Epithelial cell of proximal tubule (primary cell): Measurements from ENCODE around the gene ECT2. TPM values are rescaled to one million over a fixed set of nuclear protein-coding genes. Genes with fewer than 3 reads are reported as not detected.

Experiments
- DNase-seq: peaks from one replicate; pipeline ENCODE4 v3.0.0-alpha.2; 2011; ENCODE audit warnings: low read depth
- H3K4me3 ChIP-seq: 2 replicates; pipeline ENCODE4 v1.5.1; 2011; ENCODE audit warnings: low read depth, mild to moderate bottlenecking, low read length
- CTCF ChIP-seq: conservative IDR thresholded peaks from 2 replicates; pipeline ENCODE4 v1.5.1; 2012; ENCODE audit warnings: low read depth, mild to moderate bottlenecking, low read length
- total RNA-seq: library from RNA; depleted of rRNA; stranded (reverse); fragments of >200 nt; gene quantifications from 2 replicates; pipeline ENCODE4 v1.2.3, GENCODE V29; 2015

The ECT2 gene
- total RNA-seq, 1 donor from 2014 or later: 98.8 TPM

GRCh38 chr3:172786036-172786435 is 35.5 kb downstream of the ECT2 start:
- no peak for TF ChIP-seq CTCF
- DNase-seq: no peak

GRCh38 chr3:172787019-172787418 is 36.5 kb downstream of the ECT2 start:
- no peak for DNase-seq
- no peak overlapping the region for H3K4me3 ChIP-seq
- TF ChIP-seq CTCF: no peak

More at GRCh38 chr3:172786036-172786435, 35.5 kb downstream of the ECT2 start:
- H3K4me3 ChIP-seq: no peak overlapping the region

- H3K4me3 ChIP-seq: no peak overlapping the region
- TF ChIP-seq CTCF: no peak
- DNase-seq: no peak
Observed at GRCh38 chr3:172787746-172788145, 37.2 kb downstream of the ECT2 start.

GRCh38 chr3:172799246-172799645 is 48.7 kb downstream of the ECT2 start:
- no peak for TF ChIP-seq CTCF
- H3K4me3 ChIP-seq: no peak overlapping the region
- no peak for DNase-seq

- no peak for DNase-seq
- no peak overlapping the region for H3K4me3 ChIP-seq
- no peak for TF ChIP-seq CTCF
Observed at GRCh38 chr3:172800156-172800555, 49.6 kb downstream of the ECT2 start.

- TF ChIP-seq CTCF: no peak
- DNase-seq: no peak
Observed at GRCh38 chr3:172803489-172803888, 53.0 kb downstream of the ECT2 start.

GRCh38 chr3:172804323-172804722 is 53.8 kb downstream of the ECT2 start:
- TF ChIP-seq CTCF: no peak
- no peak for DNase-seq
- no peak overlapping the region for H3K4me3 ChIP-seq

More at GRCh38 chr3:172803489-172803888, 53.0 kb downstream of the ECT2 start:
- no peak overlapping the region for H3K4me3 ChIP-seq
